GM20431 (cell line): Measurements from ENCODE around the gene NR2F6.

Experiments
- in situ Hi-C: fragments of 300-500 bp; cut with MseI, MboI; formaldehyde crosslinking; loops from one replicate; pipeline ENCODE4 v1.15.0; 2020; ENCODE audit warnings: low sequenced_read_pairs; ENCODE audit not compliant: unreplicated experiment

The NR2F6 gene

GRCh38 chr19:17185590-17185989 lies 60.1 kb downstream of the NR2F6 start:
- in situ Hi-C loops = no loop called here

GRCh38 chr19:17184371-17184841 lies 61.3 kb downstream of the NR2F6 start:
- in situ Hi-C loops = no loop called here

- in situ Hi-C loops = no loop called here
Observed at GRCh38 chr19:17183858-17184321, 61.8 kb downstream of the NR2F6 start.

- in situ Hi-C loops = no loop called here
Observed at GRCh38 chr19:17183271-17183761, 62.4 kb downstream of the NR2F6 start.
